HG02970 (cell line): ENCODE data around the gene POLR2B.

Source experiments
- ATAC-seq: cut with Tn5 transposase; IDR thresholded peaks from one replicate; pipeline ENCODE4 v1.9.1; 2021; ENCODE audit warnings: mild to moderate bottlenecking, moderate library complexity, moderate number of reproducible peaks; ENCODE audit not compliant: unreplicated experiment, low FRiP score

The POLR2B gene

DNA sequence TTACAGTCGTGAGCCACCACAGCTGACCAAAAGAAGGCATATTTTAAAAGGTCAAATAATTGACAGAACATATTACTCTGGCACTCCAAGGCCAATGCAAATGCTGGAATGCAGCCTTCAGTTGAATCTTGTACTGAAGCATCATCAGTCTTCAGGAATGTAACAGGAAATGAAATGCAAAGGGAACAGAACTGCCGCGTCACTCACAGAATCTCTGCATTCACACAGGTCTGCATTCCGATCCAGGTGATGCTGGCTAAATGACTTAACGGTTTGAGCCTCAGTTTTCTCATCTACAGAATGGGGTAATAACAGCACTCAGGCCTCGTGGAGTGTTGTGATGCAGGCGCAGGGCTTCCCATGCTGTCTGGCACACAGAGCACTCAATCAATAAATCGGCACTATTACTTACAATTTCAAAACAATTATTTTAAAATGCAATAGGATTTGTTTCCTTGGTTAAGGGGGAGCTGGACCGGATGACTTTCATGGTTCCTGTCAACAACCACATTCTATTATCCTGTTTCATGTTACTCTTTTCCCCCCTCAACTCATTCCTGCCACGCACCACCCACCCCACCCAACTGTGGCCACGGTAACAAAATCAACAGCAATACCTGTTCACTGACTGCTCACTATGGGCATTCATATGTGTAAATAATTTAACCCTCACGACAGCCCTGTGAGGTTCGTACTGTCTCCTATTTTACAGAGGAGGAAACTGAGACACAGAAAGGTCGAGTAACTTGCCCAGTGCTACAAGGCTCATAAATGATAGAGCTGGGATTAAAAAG, 99.1 kb downstream of the POLR2B start:
- no peak for ATAC-seq

DNA sequence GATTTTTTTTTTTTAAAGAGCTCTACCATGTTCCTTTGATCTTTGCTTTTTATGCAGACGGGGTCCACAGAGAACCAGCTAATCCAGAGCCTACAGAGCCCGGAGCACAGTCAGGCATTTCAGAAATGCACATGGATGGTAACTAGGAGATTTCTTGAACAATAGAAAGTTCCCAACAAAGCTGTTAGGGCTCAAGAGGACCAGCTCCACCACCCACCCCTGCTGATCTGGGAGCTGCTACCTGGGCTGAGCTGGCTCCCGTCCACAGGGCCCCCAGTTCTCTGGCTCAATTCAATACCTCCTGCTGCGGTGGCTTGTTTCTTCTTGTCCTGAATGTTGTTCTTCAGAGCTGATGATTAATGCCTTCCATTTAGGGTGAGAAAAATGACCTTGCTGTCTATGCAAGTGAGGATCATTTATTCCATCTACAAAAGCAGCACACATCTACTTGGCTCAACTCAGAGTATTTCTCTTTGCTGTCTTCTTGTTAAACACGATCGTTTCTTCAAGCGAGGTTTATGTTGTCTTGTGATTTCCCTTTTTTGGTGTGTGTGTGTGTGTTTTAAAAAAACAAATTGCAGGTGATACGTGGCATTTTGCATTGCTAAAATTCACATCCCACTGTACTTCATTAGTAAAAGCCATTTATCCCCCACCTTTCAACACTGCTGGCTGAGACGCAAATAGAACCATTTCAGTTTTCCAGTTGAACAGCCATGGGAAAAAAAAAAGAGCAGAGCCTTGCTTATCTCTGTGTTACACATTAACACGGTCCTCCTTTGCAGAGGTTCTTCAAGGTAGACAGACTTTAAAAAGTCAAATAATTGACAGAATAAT, 100.2 kb downstream of the POLR2B start:
- no peak for ATAC-seq
